ENCODE results near the gene MS4A1.
"Not testable (repeated sequence)": the region's sequence is repeated elsewhere in the genome, so short reads cannot be mapped to it uniquely, and the experiment has no call there.

MS4A1 gene

GRCh38 chr11:60504219-60504905, 48.7 kb downstream of the MS4A1 start:
- no peak for DNase-seq

GRCh38 chr11:60509609-60510008, 54.0 kb downstream of the MS4A1 start:
- DNase-seq, result not testable (repeated sequence)

- DNase-seq, result not testable (repeated sequence)
Measured at GRCh38 chr11:60510209-60510608, 54.6 kb downstream of the MS4A1 start.

GRCh38 chr11:60511393-60511792, 55.7 kb downstream of the MS4A1 start:
- DNase-seq, result no peak

- no peak for DNase-seq
Measured at GRCh38 chr11:60512651-60513225, 57.1 kb downstream of the MS4A1 start.

GRCh38 chr11:60513496-60514460, 58.1 kb downstream of the MS4A1 start:
- no peak for DNase-seq

- DNase-seq, result no peak
Measured at GRCh38 chr11:60515144-60515855, 59.7 kb downstream of the MS4A1 start, which contains the start of gene MS4A13. MS4A13 (plus strand) TSS chr11:60515392; CDS start chr11:60518084, 2,692 bp downstream.
